Hepatocyte (in vitro differentiated cells): ENCODE data around the gene ATP6V1B1. TPM values are rescaled to one million over a fixed set of nuclear protein-coding genes. Genes with fewer than 3 reads are reported as not detected.

Experiments used
- DNase-seq: peaks from one replicate; pipeline ENCODE4 v3.0.0-alpha.2; 2016; ENCODE audit warnings: low spot score
- H2AFZ ChIP-seq: fragments of 200-600 bp; sonication (generic); 2 replicates; pipeline ENCODE4 v1.6.0; 2016; ENCODE audit warnings: antibody characterized with exemption, mild to moderate bottlenecking
- H3K27ac ChIP-seq: fragments of 200-600 bp; sonication (generic); 2 replicates; pipeline ENCODE4 v1.5.1; 2016; ENCODE audit warnings: mild to moderate bottlenecking
- H3K27me3 ChIP-seq: fragments of 200-600 bp; sonication (generic); 2 replicates; pipeline ENCODE4 v1.6.1; 2016
- H3K36me3 ChIP-seq: fragments of 200-600 bp; sonication (generic); replicated peaks from 2 replicates; pipeline ENCODE4 v1.5.1; 2016; ENCODE audit warnings: low read depth; ENCODE audit not compliant: insufficient read depth
- H3K4me1 ChIP-seq: fragments of 200-600 bp; sonication (generic); 2 replicates; pipeline ENCODE4 v1.5.1; 2016; ENCODE audit warnings: mild to moderate bottlenecking, moderate library complexity; ENCODE audit not compliant: insufficient read depth
- H3K4me2 ChIP-seq: fragments of 200-600 bp; sonication (generic); 2 replicates; pipeline ENCODE4 v1.6.0; 2016
- H3K4me3 ChIP-seq: fragments of 200-600 bp; sonication (generic); 2 replicates; pipeline ENCODE4 v1.5.1; 2016; ENCODE audit warnings: mild to moderate bottlenecking
- H3K79me2 ChIP-seq: fragments of 200-600 bp; sonication (generic); 2 replicates; pipeline ENCODE4 v1.6.0; 2017; ENCODE audit warnings: mild to moderate bottlenecking
- H3K9me2 ChIP-seq: fragments of 200-600 bp; sonication (generic); replicated peaks from 2 replicates; pipeline ENCODE4 v1.6.0; 2017; ENCODE audit warnings: mild to moderate bottlenecking; ENCODE audit not compliant: insufficient read depth
- H3K9me3 ChIP-seq: fragments of 200-600 bp; sonication (generic); 2 replicates; pipeline ENCODE4 v1.5.1; 2016; ENCODE audit warnings: low read depth, mild to moderate bottlenecking
- H4K20me1 ChIP-seq: fragments of 200-600 bp; sonication (generic); 2 replicates; pipeline ENCODE4 v1.6.0; 2016; ENCODE audit warnings: mild to moderate bottlenecking; ENCODE audit not compliant: insufficient read depth, poor library complexity, severe bottlenecking
- EZH2 ChIP-seq: fragments of 200-600 bp; sonication (generic); IDR thresholded peaks from 2 replicates; pipeline ENCODE4 v1.6.1; 2016; ENCODE audit warnings: antibody characterized with exemption, mild to moderate bottlenecking, borderline replicate concordance
- EZH2phosphoT487 ChIP-seq: fragments of 200-600 bp; sonication (generic); IDR thresholded peaks from one replicate; pipeline ENCODE4 v1.6.1; 2018; ENCODE audit warnings: antibody characterized with exemption, mild to moderate bottlenecking, low read depth, moderate library complexity; ENCODE audit not compliant: unreplicated experiment, severe bottlenecking
- WGBS: methylation state at CpG from one replicate; pipeline ENCODE4 v1.1.6; 2016; ENCODE audit warnings: low lambda C conversion rate; ENCODE audit errors: missing lambda C conversion rate; 5-methylcytosine and 5-hydroxymethylcytosine counted together
- polyA plus RNA-seq: library from polyadenylated mRNA; unstranded; fragments of >200 nt; fragmentation: Nextera tagmentation; extraction: Ambion mirVana; gene quantifications from 2 replicates; pipeline ENCODE4 v1.2.1, GENCODE V29; 2016
- total RNA-seq: library from RNA; depleted of rRNA; stranded (reverse); fragments of >200 nt; gene quantifications from 2 replicates; pipeline ENCODE4 v1.2.3, GENCODE V29; 2014
- TF ChIP-seq, protein P1 (sequence below): fragments of 200-600 bp; sonication (generic); IDR thresholded peaks from 2 replicates; pipeline ENCODE4 v1.5.1; 2016; ENCODE audit warnings: antibody characterized with exemption, mild to moderate bottlenecking; ENCODE audit not compliant: poor library complexity

ATP6V1B1 gene
- total and polyA plus RNA-seq, 2 experiments from 2014 or later: 1.7 to 2.9 TPM

DNA sequence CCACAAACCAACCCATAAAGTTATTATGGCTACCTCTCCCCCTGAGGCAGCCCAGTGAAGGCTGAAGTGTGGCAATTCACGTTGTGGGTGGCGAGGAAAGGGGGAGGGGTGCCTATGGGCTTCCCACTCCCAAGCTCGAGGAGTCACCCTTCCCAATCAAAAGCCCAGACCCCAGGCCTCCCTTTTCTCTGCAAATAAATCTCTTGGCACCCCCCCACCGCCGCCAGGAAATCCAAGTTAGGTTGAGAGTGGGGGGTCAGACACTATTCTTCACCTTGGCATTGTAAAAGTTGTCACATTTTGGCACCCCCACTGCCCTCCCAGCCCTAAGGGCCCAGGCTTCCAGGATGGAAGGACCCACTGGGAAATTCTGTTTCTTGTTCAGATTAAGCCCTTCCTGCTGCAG is 49.6 kb downstream of the ATP6V1B1 start:
- Histone ChIP-seq H3K36me3 (no peaks in the 10 kb centered on the region), H3K9me2 (no peaks in the 10 kb centered on the region), H3K4me1 (no peaks in the 10 kb centered on the region), H3K4me3 (no peak overlapping the region), H3K9me3 (no peaks in the 10 kb centered on the region), H3K27ac (no peak overlapping the region), H3K79me2 (no peaks in the 10 kb centered on the region), H4K20me1 (no peaks in the 10 kb centered on the region), H3K4me2 (no peak overlapping the region), H3K27me3 (no peaks in the 10 kb centered on the region), H2AFZ (no peak overlapping the region)
- TF ChIP-seq EZH2phosphoT487: no peak
- TF ChIP-seq, protein P1, sequence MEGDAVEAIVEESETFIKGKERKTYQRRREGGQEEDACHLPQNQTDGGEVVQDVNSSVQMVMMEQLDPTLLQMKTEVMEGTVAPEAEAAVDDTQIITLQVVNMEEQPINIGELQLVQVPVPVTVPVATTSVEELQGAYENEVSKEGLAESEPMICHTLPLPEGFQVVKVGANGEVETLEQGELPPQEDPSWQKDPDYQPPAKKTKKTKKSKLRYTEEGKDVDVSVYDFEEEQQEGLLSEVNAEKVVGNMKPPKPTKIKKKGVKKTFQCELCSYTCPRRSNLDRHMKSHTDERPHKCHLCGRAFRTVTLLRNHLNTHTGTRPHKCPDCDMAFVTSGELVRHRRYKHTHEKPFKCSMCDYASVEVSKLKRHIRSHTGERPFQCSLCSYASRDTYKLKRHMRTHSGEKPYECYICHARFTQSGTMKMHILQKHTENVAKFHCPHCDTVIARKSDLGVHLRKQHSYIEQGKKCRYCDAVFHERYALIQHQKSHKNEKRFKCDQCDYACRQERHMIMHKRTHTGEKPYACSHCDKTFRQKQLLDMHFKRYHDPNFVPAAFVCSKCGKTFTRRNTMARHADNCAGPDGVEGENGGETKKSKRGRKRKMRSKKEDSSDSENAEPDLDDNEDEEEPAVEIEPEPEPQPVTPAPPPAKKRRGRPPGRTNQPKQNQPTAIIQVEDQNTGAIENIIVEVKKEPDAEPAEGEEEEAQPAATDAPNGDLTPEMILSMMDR: no peak
- no peak for TF ChIP-seq EZH2
- 80% methylated on average over 5 of the region's 5 CpGs for WGBS
- no peak for DNase-seq

DNA sequence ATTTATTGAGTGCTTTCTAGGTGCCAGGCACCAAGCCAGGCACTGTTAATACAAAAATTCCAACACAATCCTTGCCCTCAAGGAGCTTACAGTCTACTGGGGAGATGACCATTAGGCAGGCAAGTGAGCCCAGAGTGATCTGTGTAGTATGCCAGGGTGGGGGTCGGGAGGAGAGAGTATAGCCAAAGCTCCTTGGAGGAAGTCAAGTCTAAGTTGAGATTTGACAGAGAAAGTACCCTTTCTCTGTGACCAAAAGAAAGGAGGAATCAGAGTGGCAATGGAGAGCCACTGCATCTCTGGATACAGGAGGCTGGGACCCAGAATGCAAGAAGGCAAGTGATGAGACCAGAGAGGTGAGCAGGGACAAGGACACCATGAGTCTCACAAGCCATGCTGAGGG is 50.3 kb downstream of the ATP6V1B1 start:
- TF ChIP-seq, protein P1: no peak
- TF ChIP-seq EZH2 (no peak), EZH2phosphoT487 (no peak)
- Histone ChIP-seq H3K4me1 (no peaks in the 10 kb centered on the region), H3K36me3 (no peaks in the 10 kb centered on the region)

DNA sequence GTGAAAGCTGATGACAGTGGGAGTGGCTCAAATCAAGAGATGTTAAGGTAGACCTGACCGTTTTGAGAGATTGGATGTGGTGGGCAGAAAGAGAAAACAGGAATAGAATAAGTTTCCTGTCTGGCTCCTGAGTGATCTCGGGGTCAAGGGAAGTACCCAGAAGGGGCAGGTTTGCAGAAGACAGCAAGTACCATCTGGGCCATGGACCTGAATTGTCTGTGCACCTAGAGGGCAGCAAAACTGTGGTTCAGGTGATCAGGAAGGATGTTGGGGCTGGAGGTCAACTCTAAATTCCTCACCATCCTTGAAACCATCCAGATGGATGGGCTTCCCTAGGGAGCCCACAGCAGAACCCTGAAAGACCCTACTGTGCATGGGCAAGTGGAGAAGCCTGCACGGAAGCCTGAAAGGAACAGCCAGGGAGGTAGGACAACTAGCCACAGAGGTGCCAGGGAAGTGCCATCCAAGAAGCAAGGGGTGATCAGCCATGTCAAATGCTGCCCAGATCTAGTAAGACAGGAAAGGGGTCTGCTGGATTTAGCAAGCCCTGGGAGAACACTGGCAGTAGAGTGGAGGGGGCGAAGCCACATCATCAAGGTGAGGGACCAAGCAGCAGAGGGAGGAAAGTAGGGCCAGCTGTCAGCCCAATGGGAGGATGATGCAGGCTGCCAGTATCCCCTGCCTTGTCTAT is 50.9 kb downstream of the ATP6V1B1 start:
- no peak overlapping the region for H3K4me3 ChIP-seq
- 94% methylated on average over 4 of the region's 4 CpGs for WGBS
- no peak for DNase-seq
- TF ChIP-seq, protein P1: no peak
- TF ChIP-seq EZH2phosphoT487: no peak
- no peak for TF ChIP-seq EZH2
- H3K27me3 ChIP-seq: no peaks in the 10 kb centered on the region
- H3K27ac ChIP-seq: no peak overlapping the region
- no peaks in the 10 kb centered on the region for H3K36me3 ChIP-seq
- H3K4me2 ChIP-seq: no peak overlapping the region
- no peaks in the 10 kb centered on the region for H3K9me2 ChIP-seq
- H2AFZ ChIP-seq: no peak overlapping the region
- H3K9me3 ChIP-seq: no peaks in the 10 kb centered on the region
- no peaks in the 10 kb centered on the region for H3K79me2 ChIP-seq
- H4K20me1 ChIP-seq: no peaks in the 10 kb centered on the region
- H3K4me1 ChIP-seq: no peaks in the 10 kb centered on the region

More for the DNA sequence above, 50.3 kb downstream of the ATP6V1B1 start:
- H3K4me3 ChIP-seq: no peak overlapping the region
- DNase-seq: no peak
- H3K9me3 ChIP-seq: no peaks in the 10 kb centered on the region
- no peaks in the 10 kb centered on the region for H4K20me1 ChIP-seq
- 88% methylated on average over 1 of the region's 1 CpG for WGBS
- H3K27ac ChIP-seq: no peak overlapping the region
- H3K4me2 ChIP-seq: no peak overlapping the region
- no peaks in the 10 kb centered on the region for H3K79me2 ChIP-seq
- H3K9me2 ChIP-seq: no peaks in the 10 kb centered on the region
- no peaks in the 10 kb centered on the region for H3K27me3 ChIP-seq
- H2AFZ ChIP-seq: no peak overlapping the region
